ENCODE measurements around the gene CASS4.
A peak's percentile ranks its signal among the peaks of the same experiment; 100 is the strongest.

Gene CASS4

GRCh38 chr20:56382696-56383095, 29.4 kb upstream of the CASS4 start:
- Histone ChIP-seq H2AFZ (ENCODE audit: low read length) (no peak overlapping the region), H3K9me2 (replicated peaks; ENCODE audit: low read depth, low read length) (no peaks in the 10 kb centered on the region), H3K9ac (ENCODE audit: low read depth, low read length, poor library complexity, severe bottlenecking) (no peak overlapping the region), H3K9me3 (ENCODE audit: insufficient read depth, low read depth, low read length) (no peaks in the 10 kb centered on the region), H3K4me3 (ENCODE audit: low read length, poor library complexity, severe bottlenecking) (no peak overlapping the region), H3F3A (ENCODE audit: low read depth) (no peaks in the 10 kb centered on the region), H3K4me2 (ENCODE audit: low read depth, low read length, poor library complexity, severe bottlenecking) (peak overlapping the region; percentile 83), H3K79me2 (ENCODE audit: insufficient read depth, low read length) (peaks cover 89% of the 10 kb centered on the region), H3K4me1 (ENCODE audit: insufficient read depth, low read length, poor library complexity, severe bottlenecking) (peaks cover 54% of the 10 kb centered on the region), H4K20me1 (ENCODE audit: insufficient read depth, low read length, poor library complexity, severe bottlenecking) (peaks cover 29% of the 10 kb centered on the region), H3K36me3 (ENCODE audit: insufficient read depth, low read length) (peaks cover 83% of the 10 kb centered on the region), H3K27me3 (ENCODE audit: insufficient read depth, low read length, poor library complexity, severe bottlenecking) (no peaks in the 10 kb centered on the region)
- TF ChIP-seq, protein P1, sequence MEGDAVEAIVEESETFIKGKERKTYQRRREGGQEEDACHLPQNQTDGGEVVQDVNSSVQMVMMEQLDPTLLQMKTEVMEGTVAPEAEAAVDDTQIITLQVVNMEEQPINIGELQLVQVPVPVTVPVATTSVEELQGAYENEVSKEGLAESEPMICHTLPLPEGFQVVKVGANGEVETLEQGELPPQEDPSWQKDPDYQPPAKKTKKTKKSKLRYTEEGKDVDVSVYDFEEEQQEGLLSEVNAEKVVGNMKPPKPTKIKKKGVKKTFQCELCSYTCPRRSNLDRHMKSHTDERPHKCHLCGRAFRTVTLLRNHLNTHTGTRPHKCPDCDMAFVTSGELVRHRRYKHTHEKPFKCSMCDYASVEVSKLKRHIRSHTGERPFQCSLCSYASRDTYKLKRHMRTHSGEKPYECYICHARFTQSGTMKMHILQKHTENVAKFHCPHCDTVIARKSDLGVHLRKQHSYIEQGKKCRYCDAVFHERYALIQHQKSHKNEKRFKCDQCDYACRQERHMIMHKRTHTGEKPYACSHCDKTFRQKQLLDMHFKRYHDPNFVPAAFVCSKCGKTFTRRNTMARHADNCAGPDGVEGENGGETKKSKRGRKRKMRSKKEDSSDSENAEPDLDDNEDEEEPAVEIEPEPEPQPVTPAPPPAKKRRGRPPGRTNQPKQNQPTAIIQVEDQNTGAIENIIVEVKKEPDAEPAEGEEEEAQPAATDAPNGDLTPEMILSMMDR (conservative IDR thresholded peaks at IDR 0.05; ENCODE audit: low read length) = no peak
- no peak for TF ChIP-seq EZH2phosphoT487 (IDR thresholded peaks at IDR 0.05; ENCODE audit: borderline replicate concordance)

DNA sequence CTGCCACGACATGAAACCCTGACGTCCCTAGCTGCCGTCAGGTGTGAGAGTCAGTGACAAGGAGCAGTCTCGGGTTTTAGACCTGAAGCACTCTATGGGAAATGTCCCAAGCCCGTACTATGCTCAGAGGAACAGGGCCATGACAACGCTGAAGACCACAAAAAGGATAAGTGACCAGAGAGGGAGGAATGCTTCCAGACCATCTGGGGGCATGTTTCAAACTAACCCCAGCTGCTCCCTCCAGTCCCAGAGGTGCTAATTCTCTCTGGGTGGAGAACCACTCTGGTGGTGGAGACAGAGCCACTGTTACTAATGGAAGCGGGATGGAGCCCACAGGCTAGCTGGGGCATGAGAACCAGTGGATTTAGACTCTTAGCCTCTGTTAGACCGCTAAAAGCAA, 28.7 kb upstream of the CASS4 start:
- Histone ChIP-seq H3K9ac (ENCODE audit: low read depth, low read length, poor library complexity, severe bottlenecking) (peak overlapping the region; percentile 23), H2AFZ (ENCODE audit: low read length) (no peak overlapping the region), H3K4me2 (ENCODE audit: low read depth, low read length, poor library complexity, severe bottlenecking) (peak overlapping the region; percentile 83), H3K4me3 (ENCODE audit: low read length, poor library complexity, severe bottlenecking) (peak overlapping the region; percentile 22), H3K36me3 (ENCODE audit: insufficient read depth, low read length) (peaks cover 83% of the 10 kb centered on the region), H3K9me2 (replicated peaks; ENCODE audit: low read depth, low read length) (no peaks in the 10 kb centered on the region), H3K9me3 (ENCODE audit: insufficient read depth, low read depth, low read length) (no peaks in the 10 kb centered on the region), H3K27me3 (ENCODE audit: insufficient read depth, low read length, poor library complexity, severe bottlenecking) (no peaks in the 10 kb centered on the region), H3K79me2 (ENCODE audit: insufficient read depth, low read length) (peaks cover 89% of the 10 kb centered on the region), H3F3A (ENCODE audit: low read depth) (no peaks in the 10 kb centered on the region), H3K4me1 (ENCODE audit: insufficient read depth, low read length, poor library complexity, severe bottlenecking) (peaks cover 60% of the 10 kb centered on the region), H4K20me1 (ENCODE audit: insufficient read depth, low read length, poor library complexity, severe bottlenecking) (peaks cover 32% of the 10 kb centered on the region)
- TF ChIP-seq, protein P1 (conservative IDR thresholded peaks at IDR 0.05; ENCODE audit: low read length) = no peak
- TF ChIP-seq EZH2phosphoT487 (IDR thresholded peaks at IDR 0.05; ENCODE audit: borderline replicate concordance) = no peak

GRCh38 chr20:56385130-56385529, 26.9 kb upstream of the CASS4 start:
- Histone ChIP-seq H3K4me3 (ENCODE audit: low read length, poor library complexity, severe bottlenecking) (peak overlapping the region; percentile 22), H3F3A (ENCODE audit: low read depth) (no peaks in the 10 kb centered on the region), H3K4me1 (ENCODE audit: insufficient read depth, low read length, poor library complexity, severe bottlenecking) (peaks cover 75% of the 10 kb centered on the region), H3K36me3 (ENCODE audit: insufficient read depth, low read length) (peaks cover 75% of the 10 kb centered on the region; the same call in 1 of the 2 replicates), H3K9me2 (replicated peaks; ENCODE audit: low read depth, low read length) (no peaks in the 10 kb centered on the region), H2AFZ (ENCODE audit: low read length) (no peak overlapping the region), H3K4me2 (ENCODE audit: low read depth, low read length, poor library complexity, severe bottlenecking) (peak overlapping the region; percentile 83), H3K79me2 (ENCODE audit: insufficient read depth, low read length) (peaks cover 93% of the 10 kb centered on the region), H3K9ac (ENCODE audit: low read depth, low read length, poor library complexity, severe bottlenecking) (peak overlapping the region; percentile 23), H4K20me1 (ENCODE audit: insufficient read depth, low read length, poor library complexity, severe bottlenecking) (peaks cover 38% of the 10 kb centered on the region), H3K27me3 (ENCODE audit: insufficient read depth, low read length, poor library complexity, severe bottlenecking) (no peaks in the 10 kb centered on the region), H3K9me3 (ENCODE audit: insufficient read depth, low read depth, low read length) (no peaks in the 10 kb centered on the region)
- TF ChIP-seq EZH2phosphoT487 (IDR thresholded peaks at IDR 0.05; ENCODE audit: borderline replicate concordance) = no peak
- TF ChIP-seq, protein P1 (conservative IDR thresholded peaks at IDR 0.05; ENCODE audit: low read length) = no peak
